ENCODE data around the gene CHD5.

GRCh38 chr1:6218375-6219164, 38.4 kb upstream of the CHD5 start:
- TF ChIP-seq CTCF (IDR thresholded peaks at IDR 0.05; ENCODE audit: low read length) (no peak), EZH2phosphoT487 (IDR thresholded peaks at IDR 0.05; ENCODE audit: low read length) (no peak), EZH2 (optimal IDR thresholded peaks at IDR 0.05; ENCODE audit: low read depth, low read length) (no peak)

Data from MM.1S (cell line).